PC-9 (cell line): ENCODE data around the gene CXCL12. TPM values are rescaled to one million over a fixed set of nuclear protein-coding genes. Genes with fewer than 3 reads are reported as not detected.

ENCODE experiments used
- BruUV-seq: library from RNA; stranded (reverse); fragments of 400-500 nt; replicated peaks from 2 replicates; lab custom pipeline; 2021; lab: Mats Ljungman, UMichigan
- CTCF ChIA-PET: fragments of 300-600 bp; sonication (Branson Sonifier 250); formaldehyde crosslinking; loops from one replicate; lab custom pipeline; 2022; ENCODE audit warnings: antibody characterized with exemption; lab: Charles Lee
- POLR2A ChIA-PET: fragments of 300-600 bp; sonication (Branson Sonifier 250); formaldehyde crosslinking; loops from one replicate; lab custom pipeline; 2022; ENCODE audit warnings: antibody characterized with exemption; ENCODE audit not compliant: unreplicated experiment; lab: Charles Lee
- DNase-seq, 2 experiments: peaks; one replicate each; pipeline versions ENCODE4 v3.0.0 to v3.0.0-alpha.2; 2015 to 2022; ENCODE audit warnings: mixed read lengths in 1 of 2
- H2AFZ ChIP-seq: fragments of 200-600 bp; sonication (generic); 2 replicates; pipeline ENCODE4 v1.8.1; 2017; ENCODE audit warnings: antibody characterized with exemption
- H3F3A ChIP-seq: fragments of 200-600 bp; sonication (generic); 2 replicates; pipeline ENCODE4 v1.8.1; 2017; ENCODE audit warnings: antibody characterized with exemption, mild to moderate bottlenecking, low read depth; ENCODE audit not compliant: insufficient read depth
- H3K27ac ChIP-seq: fragments of 200-600 bp; sonication (generic); 2 replicates; pipeline ENCODE4 v1.6.1; 2016; ENCODE audit warnings: mixed run types
- H3K27me3 ChIP-seq: fragments of 200-600 bp; sonication (generic); 2 replicates; pipeline ENCODE4 v1.6.1; 2016; ENCODE audit warnings: low read depth, mixed run types; ENCODE audit not compliant: insufficient read depth
- H3K36me3 ChIP-seq: fragments of 200-600 bp; sonication (generic); 2 replicates; pipeline ENCODE4 v1.6.1; 2016; ENCODE audit warnings: low read depth, mixed run types
- H3K4me1 ChIP-seq: fragments of 200-600 bp; sonication (generic); replicated peaks from 2 replicates; pipeline ENCODE4 v1.6.1; 2016; ENCODE audit warnings: mixed run types; ENCODE audit not compliant: insufficient read depth
- H3K4me2 ChIP-seq: fragments of 200-600 bp; sonication (generic); 2 replicates; pipeline ENCODE4 v1.6.1; 2017; ENCODE audit warnings: mixed run types
- H3K4me3 ChIP-seq: fragments of 200-600 bp; sonication (generic); 2 replicates; pipeline ENCODE4 v1.6.1; 2016; ENCODE audit warnings: mixed run types
- H3K79me2 ChIP-seq: fragments of 200-600 bp; sonication (generic); 2 replicates; pipeline ENCODE4 v1.6.1; 2017; ENCODE audit warnings: low read depth, mixed run types
- H3K9me2 ChIP-seq: fragments of 200-600 bp; sonication (generic); 2 replicates; pipeline ENCODE4 v1.8.1; 2017; ENCODE audit warnings: mild to moderate bottlenecking; ENCODE audit not compliant: insufficient read depth
- H3K9me3 ChIP-seq: fragments of 200-600 bp; sonication (generic); 2 replicates; pipeline ENCODE4 v1.8.1; 2016; ENCODE audit warnings: low read depth; ENCODE audit not compliant: insufficient read depth
- H4K20me1 ChIP-seq: fragments of 200-600 bp; sonication (generic); 2 replicates; pipeline ENCODE4 v1.8.1; 2017; ENCODE audit not compliant: insufficient read depth
- EZH2 ChIP-seq: fragments of 200-600 bp; sonication (generic); IDR thresholded peaks from 2 replicates; pipeline ENCODE4 v1.8.0; 2017; ENCODE audit warnings: antibody characterized with exemption, low read depth
- intact Hi-C: fragments of 100-400 bp; cut with micrococcal nuclease; formaldehyde crosslinking; loops from one replicate; pipeline ENCODE4 v1.10.0; 2022; ENCODE audit not compliant: unreplicated experiment
- total RNA-seq: library from RNA; stranded (reverse); gene quantifications from 2 replicates; pipeline ENCODE4 v1.2.3, GENCODE V29; 2021
- TF ChIP-seq, protein P1 (sequence below): fragments of 200-600 bp; sonication (generic); conservative IDR thresholded peaks from 2 replicates; pipeline ENCODE4 v1.6.1; 2017; ENCODE audit warnings: mixed run types, antibody characterized with exemption, mild to moderate bottlenecking, moderate library complexity

The CXCL12 gene
- total RNA-seq, 1 experiment from 2014 or later, result not detected

DNA sequence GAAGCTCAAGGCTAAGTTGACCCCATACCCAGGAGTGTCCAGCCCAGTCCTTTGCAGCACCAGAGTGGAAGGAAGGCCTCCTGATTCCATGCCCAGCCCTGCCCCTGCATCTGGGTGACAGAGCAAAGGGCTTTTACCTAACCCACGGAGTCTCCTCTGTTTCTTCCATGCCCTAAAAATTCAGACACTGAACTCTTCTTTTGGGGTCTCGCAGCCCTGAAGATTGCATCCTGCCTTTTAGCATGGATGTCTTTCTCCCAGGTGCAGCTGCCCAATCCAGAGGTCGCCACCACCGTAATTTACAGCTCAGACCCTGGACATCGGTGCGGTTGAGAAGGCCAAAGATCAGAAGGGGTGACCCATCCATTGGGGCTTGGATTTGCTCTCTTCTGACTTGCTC lies 50.8 kb downstream of the CXCL12 start:
- Histone ChIP-seq H3K9me3 (no peaks in the 10 kb centered on the region), H3K79me2 (no peaks in the 10 kb centered on the region), H3K36me3 (no peaks in the 10 kb centered on the region), H3K4me2 (no peak overlapping the region), H4K20me1 (no peaks in the 10 kb centered on the region), H3K4me1 (no peaks in the 10 kb centered on the region), H3F3A (no peaks in the 10 kb centered on the region), H2AFZ (no peak overlapping the region), H3K4me3 (no peak overlapping the region), H3K27me3 (peaks cover 30% of the 10 kb centered on the region; the same call in 1 of the 2 replicates), H3K27ac (no peak overlapping the region), H3K9me2 (no peaks in the 10 kb centered on the region)
- no peak for DNase-seq
- POLR2A ChIA-PET, result no interaction called here
- CTCF ChIA-PET, result no interaction called here
- TF ChIP-seq, protein P1, sequence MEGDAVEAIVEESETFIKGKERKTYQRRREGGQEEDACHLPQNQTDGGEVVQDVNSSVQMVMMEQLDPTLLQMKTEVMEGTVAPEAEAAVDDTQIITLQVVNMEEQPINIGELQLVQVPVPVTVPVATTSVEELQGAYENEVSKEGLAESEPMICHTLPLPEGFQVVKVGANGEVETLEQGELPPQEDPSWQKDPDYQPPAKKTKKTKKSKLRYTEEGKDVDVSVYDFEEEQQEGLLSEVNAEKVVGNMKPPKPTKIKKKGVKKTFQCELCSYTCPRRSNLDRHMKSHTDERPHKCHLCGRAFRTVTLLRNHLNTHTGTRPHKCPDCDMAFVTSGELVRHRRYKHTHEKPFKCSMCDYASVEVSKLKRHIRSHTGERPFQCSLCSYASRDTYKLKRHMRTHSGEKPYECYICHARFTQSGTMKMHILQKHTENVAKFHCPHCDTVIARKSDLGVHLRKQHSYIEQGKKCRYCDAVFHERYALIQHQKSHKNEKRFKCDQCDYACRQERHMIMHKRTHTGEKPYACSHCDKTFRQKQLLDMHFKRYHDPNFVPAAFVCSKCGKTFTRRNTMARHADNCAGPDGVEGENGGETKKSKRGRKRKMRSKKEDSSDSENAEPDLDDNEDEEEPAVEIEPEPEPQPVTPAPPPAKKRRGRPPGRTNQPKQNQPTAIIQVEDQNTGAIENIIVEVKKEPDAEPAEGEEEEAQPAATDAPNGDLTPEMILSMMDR, result no peak
- no peak for TF ChIP-seq EZH2
- BruUV-seq, result no TSS peak
- intact Hi-C loops, result no loop called here

DNA sequence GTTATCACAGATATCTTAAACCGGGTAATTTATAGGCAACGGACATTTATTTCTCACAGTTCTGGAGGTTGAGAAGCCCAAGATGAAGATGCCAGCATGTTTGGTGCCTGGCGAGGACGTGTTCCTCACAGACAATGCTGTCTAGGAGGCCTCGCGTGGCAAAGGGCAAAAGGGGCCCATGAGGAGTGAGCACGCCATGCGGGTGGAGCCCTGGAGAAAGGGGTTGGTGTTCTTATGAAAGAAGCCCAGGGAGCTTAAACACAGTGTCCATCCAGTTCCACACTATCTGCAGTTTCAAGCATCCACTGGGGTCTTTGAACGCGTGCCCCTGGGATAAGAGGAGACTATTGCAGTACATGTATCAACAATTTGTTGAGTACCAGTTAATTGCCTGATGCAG lies 51.4 kb downstream of the CXCL12 start:
- Histone ChIP-seq H4K20me1 (no peaks in the 10 kb centered on the region), H3F3A (no peaks in the 10 kb centered on the region), H3K27ac (no peak overlapping the region), H3K9me3 (no peaks in the 10 kb centered on the region), H3K4me3 (no peak overlapping the region), H3K4me2 (no peak overlapping the region), H3K36me3 (no peaks in the 10 kb centered on the region), H2AFZ (no peak overlapping the region), H3K27me3 (peaks cover 30% of the 10 kb centered on the region; the same call in 1 of the 2 replicates), H3K79me2 (no peaks in the 10 kb centered on the region), H3K4me1 (no peaks in the 10 kb centered on the region), H3K9me2 (no peaks in the 10 kb centered on the region)
- DNase-seq, result no peak
- POLR2A ChIA-PET, result no interaction called here
- intact Hi-C loops, result no loop called here
- CTCF ChIA-PET, result no interaction called here
- TF ChIP-seq, protein P1, result no peak
- no peak for TF ChIP-seq EZH2
- BruUV-seq, result no TSS peak

- H4K20me1 ChIP-seq, result no peaks in the 10 kb centered on the region
- ChIA-PET CTCF (no interaction called here), POLR2A (no interaction called here)
- no peak overlapping the region for H3K4me2 ChIP-seq
- H3K27ac ChIP-seq, result no peak overlapping the region
- no peaks in the 10 kb centered on the region for H3K36me3 ChIP-seq
- H3K9me2 ChIP-seq, result no peaks in the 10 kb centered on the region
- DNase-seq, result peak in 1 of 2 experiments; percentile 19
- H2AFZ ChIP-seq, result no peak overlapping the region
- H3K9me3 ChIP-seq, result no peaks in the 10 kb centered on the region; the same call in 1 of the 2 replicates
- H3K79me2 ChIP-seq, result no peaks in the 10 kb centered on the region
- TF ChIP-seq EZH2, result no peak
- TF ChIP-seq, protein P1, result no peak
- intact Hi-C loops, result no loop called here
- H3K27me3 ChIP-seq, result peaks cover 30% of the 10 kb centered on the region; the same call in 1 of the 2 replicates
- no peaks in the 10 kb centered on the region for H3F3A ChIP-seq
- BruUV-seq, result no TSS peak
- no peak overlapping the region for H3K4me3 ChIP-seq
- H3K4me1 ChIP-seq, result no peaks in the 10 kb centered on the region
Measured at GRCh38 chr10:44332465-44332864, 52.4 kb downstream of the CXCL12 start.
